GM18499 (cell line): ENCODE measurements around the gene TRAF2.

Experiments
- ATAC-seq: cut with Tn5 transposase; IDR thresholded peaks from one replicate; pipeline ENCODE4 v1.9.1; 2021; ENCODE audit warnings: moderate number of reproducible peaks; ENCODE audit not compliant: insufficient read depth, unreplicated experiment

TRAF2 gene

GRCh38 chr9:136972335-136972734, 86.0 kb downstream of the TRAF2 start:
- no peak for ATAC-seq

- ATAC-seq = no peak
Observed at GRCh38 chr9:136972743-136973142, 86.4 kb downstream of the TRAF2 start.

- ATAC-seq = no peak
Observed at GRCh38 chr9:136973618-136974617, 87.6 kb downstream of the TRAF2 start.

GRCh38 chr9:136974817-136975535, 88.7 kb downstream of the TRAF2 start:
- ATAC-seq = no peak

GRCh38 chr9:136975644-136976043, 89.3 kb downstream of the TRAF2 start:
- no peak for ATAC-seq
